GM18517 (cell line): ENCODE data around the gene ALG6.

Experiments
- ATAC-seq: cut with Tn5 transposase; IDR thresholded peaks from one replicate; pipeline ENCODE4 v1.9.1; 2021; ENCODE audit warnings: mild to moderate bottlenecking, moderate library complexity; ENCODE audit not compliant: unreplicated experiment

The ALG6 gene

DNA sequence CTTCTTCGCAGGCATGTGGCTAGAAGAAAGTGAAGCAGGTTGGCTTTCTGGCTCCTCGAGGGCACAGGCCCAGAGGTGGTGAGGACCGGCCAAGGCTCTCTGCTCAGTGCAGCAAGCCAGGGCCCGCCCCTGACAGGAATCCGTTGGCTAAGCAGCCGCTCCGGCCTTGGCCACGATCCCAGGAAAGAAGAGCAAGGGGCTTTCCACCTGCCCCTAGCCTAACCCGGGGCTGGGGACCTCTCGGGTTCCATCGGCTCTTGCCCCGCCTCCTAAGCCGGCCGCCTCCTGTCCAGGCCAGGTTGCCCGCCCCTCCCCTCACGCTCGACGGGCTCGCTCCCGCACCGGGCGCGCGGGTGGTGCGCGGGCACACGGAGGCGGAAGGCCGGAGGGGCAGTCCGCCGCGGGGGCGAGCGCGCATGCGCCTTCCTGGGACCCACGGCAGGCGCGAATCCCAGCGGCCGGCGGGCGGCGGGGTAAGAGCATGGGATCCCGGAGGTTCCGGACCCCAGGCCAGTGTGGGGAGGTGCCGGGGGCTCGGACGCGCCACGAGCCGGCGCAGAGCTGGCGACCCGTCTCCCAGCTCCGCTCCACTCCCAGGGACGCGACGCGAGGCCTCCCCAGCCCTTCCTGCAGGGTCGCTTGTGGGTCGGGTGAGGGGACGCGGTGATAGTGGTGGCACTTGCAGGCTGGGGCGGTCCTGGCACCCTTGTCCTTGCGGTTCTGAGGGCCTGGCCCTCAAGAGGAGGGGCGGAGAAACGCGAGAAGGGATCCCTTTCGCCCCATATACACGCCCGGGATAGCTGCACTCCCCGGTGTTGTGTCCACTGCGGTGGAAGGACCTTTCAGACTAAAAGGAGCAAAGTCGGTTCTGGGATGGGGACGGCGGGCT lies at the start of gene ALG6:
Gene ALG6, plus strand, starts transcription at position 413 of the 889 bp plus-strand sequence. CDS start 3,351 bp downstream, outside the sequence.
- peak; percentile 88 for ATAC-seq

DNA sequence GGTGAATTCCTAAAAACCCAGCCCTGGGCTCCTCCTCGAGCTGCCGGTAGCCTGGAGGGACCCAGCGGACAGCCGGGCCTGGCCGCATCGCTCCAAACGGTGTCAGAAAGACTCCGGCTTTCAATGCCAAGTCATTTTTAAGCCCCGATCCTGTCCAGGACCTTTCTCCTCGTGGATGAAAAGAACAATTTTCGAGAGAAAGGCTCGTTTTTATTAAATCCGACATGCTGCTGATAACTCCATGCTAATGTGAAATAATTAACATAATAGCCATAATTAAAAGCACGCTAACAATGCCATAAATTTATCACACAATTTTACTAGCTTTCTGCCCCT lies 49.6 kb upstream of the ALG6 start:
- no peak for ATAC-seq

DNA sequence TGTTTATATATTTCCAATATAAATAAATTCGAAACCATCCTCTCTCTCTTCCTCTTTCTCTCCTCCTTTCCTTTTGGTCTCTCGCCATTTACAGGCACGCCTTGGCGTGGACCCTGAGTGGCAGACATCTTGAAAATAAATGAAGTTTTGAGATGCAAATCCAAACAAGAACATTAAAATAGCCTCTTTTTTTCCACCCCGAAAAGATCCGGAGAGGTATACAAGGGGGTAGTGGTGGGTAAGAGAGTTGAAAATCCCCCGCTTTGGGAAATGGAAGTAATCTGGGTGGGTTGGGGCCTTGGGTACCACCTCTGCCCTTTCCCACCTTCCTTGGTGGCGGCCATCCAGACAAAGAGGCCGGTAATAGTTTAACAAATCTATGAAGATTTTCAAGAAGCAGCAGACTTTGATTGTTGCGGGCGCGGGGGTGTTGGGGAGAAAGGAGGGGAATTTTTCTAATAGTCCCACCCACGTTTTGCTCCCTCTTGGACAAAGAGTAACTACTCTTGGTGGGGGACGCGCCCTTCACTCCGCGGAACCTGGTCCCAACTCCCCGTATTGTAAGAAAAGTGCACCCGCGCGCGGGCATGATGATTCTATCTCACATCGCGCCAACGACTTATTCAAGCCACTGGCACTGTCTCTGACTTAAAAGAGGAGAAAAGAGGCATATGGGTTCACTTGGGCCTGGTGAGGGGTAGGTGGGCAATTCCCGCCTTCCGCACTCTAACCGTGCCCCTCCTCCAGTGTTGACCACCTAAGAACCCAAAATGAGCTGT lies 49.0 kb upstream of the ALG6 start:
- ATAC-seq, result no peak

DNA sequence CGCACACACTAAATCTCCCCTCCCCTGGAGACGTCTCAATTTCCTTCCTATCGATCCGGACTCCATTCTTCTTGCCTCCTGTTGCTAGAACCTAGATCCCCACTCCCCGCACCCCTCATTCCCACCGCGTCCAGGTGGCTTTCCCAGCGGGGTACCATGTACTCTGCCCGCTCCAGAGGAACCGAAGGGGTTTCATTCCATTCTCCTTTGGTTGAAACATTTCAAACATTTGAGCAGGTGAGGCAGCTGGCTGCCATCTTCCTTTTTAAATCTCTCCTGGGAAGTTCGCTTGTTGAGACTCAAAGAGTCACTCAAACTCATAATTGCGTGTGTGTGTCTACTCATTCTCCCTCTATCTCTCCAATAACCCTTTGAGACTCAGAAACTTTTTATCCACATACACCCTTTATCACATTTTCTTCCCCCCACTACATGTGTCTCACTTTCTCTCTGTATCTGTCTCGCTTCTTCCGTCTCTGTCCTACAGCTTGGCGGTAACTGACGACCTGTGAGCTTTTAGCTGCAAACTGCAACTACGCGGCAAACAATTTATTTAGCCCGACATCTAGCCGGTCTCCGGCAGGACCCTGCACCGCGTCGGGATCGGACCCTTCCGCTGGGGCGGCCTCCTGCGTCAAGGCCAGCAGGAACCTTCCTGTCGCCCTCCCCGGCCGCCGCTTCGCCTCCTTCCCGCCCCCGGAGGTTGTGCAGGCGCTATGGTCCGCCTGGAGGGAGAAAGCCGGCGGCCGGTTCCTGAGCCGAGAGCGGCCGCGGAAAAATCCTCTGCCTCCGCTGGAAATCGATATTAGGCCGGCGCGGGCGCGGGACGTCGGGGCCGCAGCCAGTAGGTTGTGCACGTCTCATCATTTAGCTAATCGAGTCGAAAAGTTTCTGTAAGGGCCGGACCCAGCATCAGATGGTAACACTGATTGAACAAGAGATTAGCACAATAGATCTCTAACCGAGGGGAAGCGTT lies 48.1 kb upstream of the ALG6 start:
- ATAC-seq, result no peak

DNA sequence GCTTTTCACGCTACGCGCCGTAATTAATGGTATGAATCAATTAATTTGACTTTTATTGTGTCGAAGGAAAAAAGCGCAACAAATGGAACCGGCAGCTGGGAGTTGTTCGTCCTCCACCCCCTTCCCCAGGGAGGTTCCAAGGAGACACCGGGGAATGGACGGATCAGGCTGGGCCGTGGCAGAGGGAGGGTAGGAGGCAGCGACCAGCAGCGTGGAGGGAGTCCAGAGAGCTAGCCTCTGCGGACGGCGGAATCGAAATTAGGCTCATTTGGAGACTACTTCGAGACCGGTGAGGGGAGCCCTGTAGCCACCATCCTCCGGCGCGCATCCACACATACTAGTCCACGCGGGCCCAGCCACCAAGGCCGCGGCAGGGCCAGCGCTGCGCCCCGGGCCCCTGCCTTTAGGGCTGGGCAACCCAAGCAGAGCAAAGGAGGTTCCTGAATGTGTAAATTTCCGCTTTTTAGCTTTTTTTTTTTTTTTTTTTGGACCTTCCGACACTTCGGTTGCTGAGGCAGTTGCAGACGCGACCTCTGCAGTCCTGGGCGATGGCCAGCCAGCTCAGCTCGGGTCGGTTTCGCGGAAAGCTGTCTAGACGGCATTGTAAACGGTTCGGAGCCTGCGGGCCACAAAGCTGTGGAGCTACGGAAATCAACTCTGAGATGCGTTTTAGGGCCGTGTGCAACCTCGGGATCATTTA lies 47.3 kb upstream of the ALG6 start:
- ATAC-seq, result no peak

DNA sequence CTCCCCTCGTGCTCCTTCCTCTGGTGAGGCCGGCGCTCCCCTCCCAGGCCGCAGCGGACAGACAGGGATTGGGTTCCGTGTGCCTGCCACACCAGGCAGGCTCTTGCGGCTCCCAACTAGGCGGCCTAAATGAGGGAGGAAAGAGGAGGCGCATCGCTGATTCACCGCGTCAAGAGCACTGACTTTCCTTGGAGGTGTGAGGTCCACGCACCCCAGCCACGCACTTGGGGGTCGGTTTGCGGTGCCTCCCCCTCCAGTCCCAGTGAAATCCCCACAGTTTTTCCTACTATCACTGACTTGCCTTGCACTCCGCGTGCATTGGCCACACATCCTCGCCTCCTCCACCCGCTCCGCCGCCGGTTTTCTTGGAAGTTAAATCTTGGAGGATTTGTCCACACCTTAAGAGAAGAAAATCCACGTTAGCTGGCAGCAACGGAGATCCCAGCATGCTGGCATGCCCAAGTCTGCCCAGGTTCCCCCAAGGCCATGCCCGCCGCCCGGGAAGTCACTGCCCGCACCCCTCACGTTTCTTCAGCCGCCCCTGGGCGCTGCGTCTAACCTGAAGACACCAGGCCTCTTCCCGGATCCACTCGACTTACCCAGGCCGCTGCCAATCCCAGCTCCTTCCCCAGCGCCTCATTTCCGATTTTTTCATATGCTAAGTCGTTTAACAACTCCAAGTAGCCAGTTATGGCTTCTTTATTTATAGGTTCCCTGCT lies 46.2 kb upstream of the ALG6 start:
- no peak for ATAC-seq

DNA sequence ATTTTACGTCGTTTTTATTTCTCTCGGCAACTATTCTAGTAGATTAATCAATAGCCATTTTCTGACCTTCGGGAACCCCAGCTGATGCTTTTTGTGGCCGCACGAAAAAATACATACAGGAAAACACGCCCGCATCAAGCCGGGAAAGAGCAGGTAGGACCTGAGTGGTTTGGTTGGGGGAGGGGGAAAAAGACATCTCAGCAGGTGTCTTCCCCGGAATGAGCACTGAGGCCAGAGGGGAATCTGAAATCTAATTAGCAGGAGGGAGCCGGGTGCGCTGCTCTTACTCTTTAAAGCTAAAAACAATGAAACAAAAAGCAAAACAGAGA lies 45.7 kb upstream of the ALG6 start:
- ATAC-seq, result no peak

DNA sequence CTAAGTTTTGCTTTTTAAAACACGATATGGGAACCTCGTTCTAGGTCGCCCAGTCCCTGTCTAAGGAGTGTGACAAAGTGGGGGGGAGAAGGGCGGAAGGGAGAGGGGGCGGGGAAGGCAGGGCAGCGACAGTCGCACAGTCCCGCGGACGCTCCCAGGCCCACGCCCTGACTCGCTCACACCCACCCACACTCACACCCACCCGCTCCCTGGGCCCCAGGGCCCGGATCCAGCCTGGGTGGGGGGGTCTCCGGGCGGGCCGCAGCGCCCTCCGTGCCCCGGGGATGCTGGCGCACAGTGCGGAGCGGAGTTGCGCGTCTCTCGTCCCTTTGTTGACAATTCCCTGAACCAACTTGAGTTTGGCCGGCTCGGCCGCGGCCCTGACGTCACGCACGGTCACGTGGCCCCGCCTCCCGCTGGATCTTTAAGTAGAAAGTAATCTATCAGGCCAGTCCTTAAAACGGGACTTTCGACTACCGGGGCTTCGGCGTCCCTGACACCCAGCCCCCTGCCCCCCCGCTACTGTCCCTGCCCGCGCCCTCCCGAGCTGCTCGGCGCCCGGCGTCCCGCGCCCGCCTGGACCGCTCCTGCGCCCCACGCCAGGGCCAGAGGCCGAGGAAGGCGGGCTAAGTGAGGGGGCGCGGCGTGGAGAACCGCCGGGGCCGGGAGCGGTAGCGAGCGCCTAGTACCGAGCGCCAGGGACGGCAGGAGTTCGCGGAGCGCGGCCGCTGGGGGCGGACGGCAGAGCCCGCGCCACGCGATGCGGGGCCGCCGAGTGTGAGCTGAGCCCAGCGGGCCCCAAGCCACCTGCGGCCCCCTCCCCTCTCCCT lies 45.1 kb upstream of the ALG6 start, which contains the start of gene FOXD3:
Gene FOXD3, plus strand, starts transcription at position 454 of the 830 bp plus-strand sequence. CDS start 492 bp downstream, outside the sequence.
- peak; percentile 49 for ATAC-seq

DNA sequence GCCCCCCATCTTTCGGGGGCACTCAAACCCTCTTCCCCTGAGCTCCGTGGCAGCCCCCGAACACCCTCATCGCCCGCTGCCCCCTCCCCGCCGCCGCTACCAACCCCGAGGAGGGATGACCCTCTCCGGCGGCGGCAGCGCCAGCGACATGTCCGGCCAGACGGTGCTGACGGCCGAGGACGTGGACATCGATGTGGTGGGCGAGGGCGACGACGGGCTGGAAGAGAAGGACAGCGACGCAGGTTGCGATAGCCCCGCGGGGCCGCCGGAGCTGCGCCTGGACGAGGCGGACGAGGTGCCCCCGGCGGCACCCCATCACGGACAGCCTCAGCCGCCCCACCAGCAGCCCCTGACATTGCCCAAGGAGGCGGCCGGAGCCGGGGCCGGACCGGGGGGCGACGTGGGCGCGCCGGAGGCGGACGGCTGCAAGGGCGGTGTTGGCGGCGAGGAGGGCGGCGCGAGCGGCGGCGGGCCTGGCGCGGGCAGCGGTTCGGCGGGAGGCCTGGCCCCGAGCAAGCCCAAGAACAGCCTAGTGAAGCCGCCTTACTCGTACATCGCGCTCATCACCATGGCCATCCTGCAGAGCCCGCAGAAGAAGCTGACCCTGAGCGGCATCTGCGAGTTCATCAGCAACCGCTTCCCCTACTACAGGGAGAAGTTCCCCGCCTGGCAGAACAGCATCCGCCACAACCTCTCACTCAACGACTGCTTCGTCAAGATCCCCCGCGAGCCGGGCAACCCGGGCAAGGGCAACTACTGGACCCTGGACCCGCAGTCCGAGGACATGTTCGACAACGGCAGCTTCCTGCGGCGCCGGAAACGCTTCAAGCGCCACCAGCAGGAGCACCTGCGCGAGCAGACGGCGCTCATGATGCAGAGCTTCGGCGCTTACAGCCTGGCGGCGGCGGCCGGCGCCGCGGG lies 44.2 kb upstream of the ALG6 start:
- no peak for ATAC-seq

DNA sequence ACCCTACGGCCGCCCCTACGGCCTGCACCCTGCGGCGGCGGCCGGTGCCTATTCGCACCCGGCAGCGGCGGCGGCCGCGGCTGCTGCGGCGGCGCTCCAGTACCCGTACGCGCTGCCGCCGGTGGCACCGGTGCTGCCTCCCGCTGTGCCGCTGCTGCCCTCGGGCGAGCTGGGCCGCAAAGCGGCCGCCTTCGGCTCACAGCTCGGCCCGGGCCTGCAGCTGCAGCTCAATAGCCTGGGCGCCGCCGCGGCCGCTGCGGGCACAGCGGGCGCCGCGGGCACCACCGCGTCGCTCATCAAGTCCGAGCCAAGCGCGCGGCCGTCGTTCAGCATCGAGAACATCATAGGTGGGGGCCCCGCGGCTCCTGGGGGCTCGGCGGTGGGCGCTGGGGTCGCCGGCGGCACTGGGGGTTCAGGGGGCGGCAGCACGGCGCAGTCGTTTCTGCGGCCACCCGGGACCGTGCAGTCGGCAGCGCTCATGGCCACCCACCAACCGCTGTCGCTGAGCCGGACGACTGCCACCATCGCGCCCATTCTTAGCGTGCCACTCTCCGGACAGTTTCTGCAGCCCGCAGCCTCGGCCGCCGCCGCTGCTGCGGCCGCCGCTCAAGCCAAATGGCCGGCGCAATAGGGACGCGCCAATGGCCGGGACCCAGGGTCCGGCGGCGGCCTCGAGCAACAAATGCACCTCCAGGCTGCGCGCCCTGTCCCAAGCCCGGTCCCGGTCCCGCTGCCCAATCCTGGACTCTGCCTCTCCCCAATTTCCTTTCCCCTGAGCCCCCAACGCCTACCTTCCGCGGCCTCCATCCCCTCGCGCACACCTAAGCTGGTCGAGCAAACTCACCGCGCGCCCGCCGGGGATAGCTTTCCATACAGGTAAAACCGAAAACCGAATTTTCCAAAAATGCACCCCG lies 43.3 kb upstream of the ALG6 start:
- ATAC-seq, result no peak

DNA sequence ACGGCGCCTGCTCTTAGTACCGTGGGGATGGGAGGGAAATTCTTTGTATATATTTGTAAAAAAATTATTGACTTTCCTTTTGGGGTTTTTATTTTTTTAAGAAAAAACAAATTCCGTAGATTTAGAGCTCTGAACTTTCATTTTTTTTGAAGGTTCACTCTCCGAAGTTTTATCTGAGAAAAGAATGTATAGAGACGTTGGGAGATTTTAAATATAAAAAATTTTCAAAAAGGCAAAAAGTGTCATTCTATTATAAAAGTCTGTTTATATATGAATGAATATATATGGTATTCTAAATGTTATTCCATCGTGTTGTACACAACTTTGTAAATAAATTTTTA lies 42.7 kb upstream of the ALG6 start:
- no peak for ATAC-seq

DNA sequence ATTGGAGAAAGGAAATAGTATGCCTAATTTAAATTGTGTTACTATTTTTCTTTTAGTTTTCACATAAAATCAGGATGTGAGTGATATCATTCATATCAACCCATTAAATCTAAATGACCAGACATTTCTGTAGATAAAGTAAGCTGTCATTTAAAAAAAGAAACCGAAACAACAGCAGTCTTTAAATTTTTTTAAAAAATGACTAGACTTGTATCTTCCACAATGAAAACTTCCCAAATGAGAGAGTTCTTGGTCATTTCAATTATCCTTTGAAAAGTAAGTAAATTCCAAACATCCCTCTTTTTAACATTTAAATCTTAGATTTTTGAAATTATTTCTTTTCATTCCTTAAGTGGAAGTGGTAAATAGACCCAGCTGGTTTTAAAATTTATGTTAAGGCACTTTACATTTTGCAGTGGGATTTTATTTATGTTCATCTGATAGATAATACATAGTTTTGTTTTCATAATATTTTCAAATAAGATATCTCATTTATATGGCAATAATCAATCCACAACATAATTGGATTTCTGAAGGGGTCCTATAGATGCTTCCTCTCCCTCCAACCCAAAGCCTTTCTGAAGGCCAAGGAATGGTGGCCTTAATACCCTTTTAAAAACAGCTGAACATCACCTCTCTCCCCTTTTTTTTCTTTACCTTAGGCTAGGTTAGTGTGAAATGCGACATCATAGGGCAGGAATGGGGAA lies 42.0 kb upstream of the ALG6 start:
- ATAC-seq, result no peak

DNA sequence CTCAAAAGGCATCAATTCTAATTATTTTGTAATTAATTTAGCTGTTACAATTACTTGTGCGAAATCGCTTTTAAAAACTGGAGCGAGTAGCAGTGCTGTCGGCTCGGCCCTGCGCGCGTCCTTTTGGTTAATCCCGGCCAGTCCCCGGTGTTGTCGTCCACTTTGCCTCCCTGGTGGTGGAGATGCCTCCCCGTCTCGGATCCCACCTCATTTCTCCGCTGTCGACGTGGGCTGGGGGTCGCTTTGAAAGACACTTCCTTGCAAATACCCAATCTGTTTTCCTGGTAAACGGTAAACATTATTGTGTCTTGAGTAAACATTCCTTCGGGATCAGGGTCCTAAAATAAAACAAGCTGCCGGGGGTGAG lies 41.3 kb upstream of the ALG6 start:
- no peak for ATAC-seq

DNA sequence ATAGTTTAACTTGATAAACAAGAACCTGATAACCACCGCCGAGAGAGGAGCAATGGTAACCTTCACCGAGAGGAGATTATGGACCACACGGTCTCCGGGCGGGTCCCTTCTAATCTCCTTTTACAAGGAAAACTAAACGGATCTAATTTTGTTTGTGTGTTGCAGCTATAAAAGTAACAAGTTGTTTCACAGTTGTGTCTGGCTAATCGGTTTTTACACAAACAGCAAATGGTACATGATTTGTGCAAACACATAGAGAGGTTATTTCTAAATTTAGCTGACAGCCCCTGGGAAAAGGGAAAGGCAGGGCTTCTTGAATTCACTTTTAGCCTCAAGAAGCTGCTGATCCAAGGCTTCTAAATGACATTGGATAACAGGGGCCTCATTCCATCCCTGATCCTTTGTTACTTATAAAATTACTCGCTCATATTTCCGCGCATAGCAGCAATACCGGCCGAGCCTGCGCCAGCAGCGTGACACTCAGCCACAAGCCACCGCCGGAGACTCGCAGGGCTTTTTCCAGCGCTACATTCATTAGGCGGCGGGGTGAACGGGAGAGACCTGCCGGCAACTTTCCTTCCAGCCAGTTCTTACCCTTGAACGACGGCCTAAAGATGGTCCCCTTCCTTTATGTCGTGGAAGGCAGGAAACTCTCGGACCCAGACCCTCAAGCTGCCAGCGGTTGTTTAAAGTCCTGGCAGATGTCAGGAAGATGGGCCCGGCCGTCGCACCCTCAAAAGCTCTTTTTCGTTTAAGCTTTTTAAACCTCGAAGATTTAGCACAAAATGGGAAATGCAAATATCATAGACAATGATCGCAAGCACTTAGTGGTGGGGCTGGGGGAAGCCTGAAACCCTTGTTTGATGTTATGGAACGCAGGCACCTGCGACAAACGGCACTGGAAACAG lies 40.7 kb upstream of the ALG6 start:
- no peak for ATAC-seq

DNA sequence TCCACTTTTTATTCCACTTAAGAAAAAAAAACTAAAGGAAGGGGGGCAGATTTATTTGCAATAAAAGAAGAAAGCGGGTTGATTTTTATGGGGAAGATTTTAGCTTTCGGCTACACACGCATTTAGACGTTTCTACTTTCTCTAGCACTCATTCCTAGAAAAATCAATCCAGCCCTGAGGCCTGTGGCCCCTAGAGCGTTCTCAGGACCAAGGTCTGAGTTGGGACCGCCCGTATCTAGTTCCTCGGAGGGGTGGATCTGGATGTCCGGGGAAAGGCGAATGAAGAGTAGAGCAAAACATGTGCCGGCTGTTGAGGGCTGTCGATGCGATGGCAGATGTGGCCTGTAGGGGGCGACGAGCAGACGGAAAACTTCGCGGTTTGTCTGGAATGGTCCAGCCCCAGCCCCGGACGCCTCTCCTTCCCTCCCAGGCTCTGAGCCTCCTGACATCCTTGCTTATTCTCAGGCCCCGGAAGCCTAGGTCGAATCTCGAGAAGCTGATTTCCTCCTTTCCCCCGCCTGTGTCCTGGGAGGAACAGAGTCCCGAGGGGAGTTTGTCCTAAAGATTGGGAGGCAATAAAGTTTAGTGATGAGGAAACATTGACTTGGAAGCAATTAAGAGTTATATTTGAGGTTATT lies 39.9 kb upstream of the ALG6 start:
- ATAC-seq, result no peak
